SK-N-SH (cell line): ENCODE results near the gene FOXL1. TPM values are rescaled to one million over a fixed set of nuclear protein-coding genes. Genes with fewer than 3 reads are reported as not detected.

Experiments
- CTCF ChIA-PET: fragments of 300-600, 350-600 bp; formaldehyde crosslinking; extraction: SDS; loops from one replicate; lab custom pipeline; 2021; lab: Yijun Ruan, JAX
- POLR2A ChIA-PET: fragments of 350-600 bp; sonication (Branson Sonifier 250); formaldehyde crosslinking; extraction: SDS; loops from one replicate; lab custom pipeline; 2020; ENCODE audit warnings: antibody characterized with exemption, inconsistent platforms; lab: Yijun Ruan, JAX
- DNase-seq: peaks from one replicate; pipeline ENCODE4 v3.0.0; 2012
- H2AFZ ChIP-seq: fragments of 200-600 bp; sonication (generic); 2 replicates; pipeline ENCODE4 v1.8.1; 2016; ENCODE audit warnings: antibody characterized with exemption, mild to moderate bottlenecking, low read depth
- H3F3A ChIP-seq: fragments of 200-600 bp; sonication (generic); replicated peaks from 2 replicates; pipeline ENCODE3; 2016; ENCODE audit warnings: antibody characterized with exemption, mild to moderate bottlenecking; ENCODE audit not compliant: insufficient read depth
- H3K27ac ChIP-seq, 2 experiments: fragments of 200-500 bp in 1 of 2; fragments of 200-600 bp in 1 of 2; sonication (Bioruptor generic) in 1 of 2; sonication (generic), shearing (Covaris generic) in 1 of 2; 2 replicates each; pipeline versions ENCODE4 v1.5.1 to v1.6.1; 2014 to 2016; ENCODE audit warnings: low read depth in 2 of 2, inconsistent platforms in 1 of 2, low read length in 1 of 2, mild to moderate bottlenecking in 1 of 2, mixed read lengths in 1 of 2
- H3K27me3 ChIP-seq: fragments of 200-600 bp; sonication (generic), shearing (Covaris generic); 2 replicates; pipeline ENCODE4 v1.6.1; 2016; ENCODE audit warnings: mixed run types; ENCODE audit not compliant: insufficient read depth
- H3K36me3 ChIP-seq, 2 experiments: fragments of 200-500 bp in 1 of 2; fragments of 200-600 bp in 1 of 2; sonication (Bioruptor generic) in 1 of 2; sonication (generic) in 1 of 2; replicated peaks in 1 of 2; 2 replicates each; pipeline versions ENCODE3 to v1.5.1; 2014 to 2016; ENCODE audit warnings: low read length in 1 of 2, mild to moderate bottlenecking in 1 of 2; ENCODE audit not compliant: insufficient read depth in 2 of 2, control insufficient read depth in 1 of 2
- H3K4me1 ChIP-seq, 2 experiments: fragments of 200-500 bp in 1 of 2; fragments of 200-600 bp in 1 of 2; sonication (Bioruptor generic) in 1 of 2; sonication (generic), shearing (Covaris generic) in 1 of 2; 2 replicates each; pipeline versions ENCODE4 v1.5.1 to v1.6.1; 2014 to 2016; ENCODE audit warnings: low read depth in 1 of 2, low read length in 1 of 2, mixed run types in 1 of 2; ENCODE audit not compliant: insufficient read depth in 2 of 2, control insufficient read depth in 1 of 2
- H3K4me2 ChIP-seq: fragments of 200-600 bp; sonication (generic), shearing (Covaris generic); 2 replicates; pipeline ENCODE4 v1.6.1; 2017; ENCODE audit warnings: mixed run types
- H3K4me3 ChIP-seq, 2 experiments: fragments of 200-500 bp in 1 of 2; fragments of 200-600 bp in 1 of 2; sonication (Bioruptor generic) in 1 of 2; sonication (generic), shearing (Covaris generic) in 1 of 2; 2 replicates each; pipeline versions ENCODE4 v1.5.1 to v1.8.1; 2014 to 2016; ENCODE audit warnings: low read depth in 2 of 2, inconsistent platforms in 1 of 2, low read length in 1 of 2, mild to moderate bottlenecking in 1 of 2, mixed read lengths in 1 of 2, moderate library complexity in 1 of 2
- H3K79me2 ChIP-seq: fragments of 200-600 bp; sonication (generic); 2 replicates; pipeline ENCODE4 v1.8.1; 2017; ENCODE audit warnings: mild to moderate bottlenecking; ENCODE audit not compliant: insufficient read depth
- H3K9ac ChIP-seq: fragments of 200-600 bp; sonication (generic); 2 replicates; pipeline ENCODE4 v1.6.1; 2017; ENCODE audit warnings: mixed run types
- H3K9me2 ChIP-seq: fragments of 200-600 bp; sonication (generic); 2 replicates; pipeline ENCODE4 v1.6.1; 2017; ENCODE audit warnings: mixed run types
- H3K9me3 ChIP-seq: fragments of 200-600 bp; sonication (generic); 2 replicates; pipeline ENCODE4 v1.6.1; 2017; ENCODE audit warnings: mixed run types, mild to moderate bottlenecking, moderate library complexity
- H4K20me1 ChIP-seq: fragments of 200-600 bp; sonication (generic); 2 replicates; pipeline ENCODE4 v1.6.1; 2017; ENCODE audit warnings: mild to moderate bottlenecking, mixed run types; ENCODE audit not compliant: insufficient read depth
- CHD2 ChIP-seq: fragments of 150-350 bp; IDR thresholded peaks from 2 replicates; pipeline ENCODE4 v1.6.1; 2018; ENCODE audit warnings: low read length; ENCODE audit not compliant: partially characterized antibody
- FOXJ3 ChIP-seq: sonication (generic); formaldehyde crosslinking; IDR thresholded peaks from 2 replicates; pipeline ENCODE4 v1.5.1; 2020; ENCODE audit warnings: mild to moderate bottlenecking, missing genetic modification reagents
- GABPA ChIP-seq: IDR thresholded peaks from 2 replicates; pipeline ENCODE4 v1.4.0; 2012; ENCODE audit warnings: low read depth, mild to moderate bottlenecking
- IRF3 ChIP-seq: fragments of 150-350 bp; IDR thresholded peaks from 2 replicates; pipeline ENCODE4 v1.6.1; 2016; ENCODE audit warnings: mild to moderate bottlenecking, low read depth, low read length
- JUND ChIP-seq: IDR thresholded peaks from 2 replicates; pipeline ENCODE4 v1.4.0; 2012
- MEF2A ChIP-seq: IDR thresholded peaks from 2 replicates; pipeline ENCODE4 v1.4.0; 2012; ENCODE audit warnings: low read depth, borderline replicate concordance
- MXI1 ChIP-seq: IDR thresholded peaks from 2 replicates; pipeline ENCODE4 v1.6.1; 2012; ENCODE audit warnings: mild to moderate bottlenecking, low read depth, low read length, improper control_type of control experiment
- NRF1 ChIP-seq: IDR thresholded peaks from 2 replicates; pipeline ENCODE4 v1.6.1; 2012; ENCODE audit warnings: low read depth, mild to moderate bottlenecking, low read length
- POLR2AphosphoS5 ChIP-seq: IDR thresholded peaks from 2 replicates; pipeline ENCODE4 v1.6.1; 2012; ENCODE audit warnings: low read depth, low read length
- RCOR1 ChIP-seq: fragments of 150-350 bp; IDR thresholded peaks from 2 replicates; pipeline ENCODE4 v1.6.1; 2017; ENCODE audit warnings: antibody characterized with exemption, low read length
- RFX5 ChIP-seq: IDR thresholded peaks from 2 replicates; pipeline ENCODE4 v1.6.1; 2012; ENCODE audit warnings: mild to moderate bottlenecking, improper control_type of control experiment, low read length
- RXRA ChIP-seq: IDR thresholded peaks from 2 replicates; pipeline ENCODE4 v1.4.0; 2012; ENCODE audit warnings: low read depth, mild to moderate bottlenecking, borderline replicate concordance
- SIN3A ChIP-seq: IDR thresholded peaks from 2 replicates; pipeline ENCODE4 v1.6.1; 2012; ENCODE audit warnings: low read depth, mild to moderate bottlenecking, low read length, moderate library complexity, borderline replicate concordance
- SMC3 ChIP-seq: IDR thresholded peaks from 2 replicates; pipeline ENCODE4 v1.6.1; 2012; ENCODE audit warnings: low read depth, low read length, improper control_type of control experiment
- TAF1 ChIP-seq: IDR thresholded peaks from 2 replicates; pipeline ENCODE4 v1.6.1; 2012; ENCODE audit warnings: low read depth, mild to moderate bottlenecking, low read length, moderate library complexity, borderline replicate concordance
- TCF12 ChIP-seq: IDR thresholded peaks from 2 replicates; pipeline ENCODE4 v1.4.0; 2012
- TEAD4 ChIP-seq: IDR thresholded peaks from 2 replicates; pipeline ENCODE4 v1.4.0; 2012; ENCODE audit warnings: mild to moderate bottlenecking, borderline replicate concordance; ENCODE audit not compliant: insufficient read depth
- WGBS: methylation state at CpG from one replicate; pipeline ENCODE4 v1.1.6; 2017; ENCODE audit warnings: low lambda C conversion rate; 5-methylcytosine and 5-hydroxymethylcytosine counted together
- polyA plus RNA-seq, 3 experiments: library from polyadenylated mRNA; depleted of rRNA; stranded (reverse); fragments of >200 nt; gene quantifications; 2 replicates each; pipeline ENCODE4 v1.2.3, GENCODE V29; 2012
- TF ChIP-seq, protein P1 (sequence below): IDR thresholded peaks from 2 replicates; pipeline ENCODE4 v1.6.1; 2012; ENCODE audit warnings: mild to moderate bottlenecking, low read depth, low read length, moderate library complexity

Gene FOXL1
- polyA plus RNA-seq, 1 of the 3 experiments (the other 2 are of a cell fraction): 2.5 TPM

- TF ChIP-seq SIN3A (no peak), CHD2 (no peak), NRF1 (no peak), RCOR1 (no peak), TEAD4 (no peak), GABPA (no peak), SMC3 (no peak), JUND (no peak), IRF3 (no peak), RXRA (no peak)
- DNase-seq: no peak
- H3F3A ChIP-seq: peaks cover 35% of the 10 kb centered on the region
- no peaks in the 10 kb centered on the region for H3K9me3 ChIP-seq
- POLR2A ChIA-PET: no interaction called here
- CTCF ChIA-PET: interaction anchor here (1.0 to 3.1 kb wide), 3 partner anchors 10 to 488 kb away, joined by 3 to 17 read pairs (median 4); no protein-coding TSS in a partner anchor
- peaks cover 96% of the 10 kb centered on the region for H3K79me2 ChIP-seq
- H3K9ac ChIP-seq: no peak overlapping the region; the same call in 1 of the 2 replicates
- H3K4me2 ChIP-seq: peak overlapping the region; percentile 92
- H4K20me1 ChIP-seq: peaks cover 4% of the 10 kb centered on the region; the same call in 1 of the 2 replicates
- peaks cover 0 to 11% of the 10 kb centered on the region in 2 experiments for H3K36me3 ChIP-seq
- H3K4me1 ChIP-seq: peaks cover 0 to 31% of the 10 kb centered on the region in 2 experiments; a peak in 2 of 4 replicates
- H3K27me3 ChIP-seq: no peaks in the 10 kb centered on the region
- H3K27ac ChIP-seq: peak overlapping the region in 1 of 2 experiments; percentile 96; a peak in 2 of 4 replicates
- H2AFZ ChIP-seq: no peak overlapping the region
- H3K4me3 ChIP-seq: no peak overlapping the region
- 17% methylated on average over 4 of the region's 4 CpGs for whole genome bisulfite sequencing
- H3K9me2 ChIP-seq: no peaks in the 10 kb centered on the region
These were observed 3.7 kb upstream of the FOXL1 start for GRCh38 chr16:86574646-86575045.

DNA sequence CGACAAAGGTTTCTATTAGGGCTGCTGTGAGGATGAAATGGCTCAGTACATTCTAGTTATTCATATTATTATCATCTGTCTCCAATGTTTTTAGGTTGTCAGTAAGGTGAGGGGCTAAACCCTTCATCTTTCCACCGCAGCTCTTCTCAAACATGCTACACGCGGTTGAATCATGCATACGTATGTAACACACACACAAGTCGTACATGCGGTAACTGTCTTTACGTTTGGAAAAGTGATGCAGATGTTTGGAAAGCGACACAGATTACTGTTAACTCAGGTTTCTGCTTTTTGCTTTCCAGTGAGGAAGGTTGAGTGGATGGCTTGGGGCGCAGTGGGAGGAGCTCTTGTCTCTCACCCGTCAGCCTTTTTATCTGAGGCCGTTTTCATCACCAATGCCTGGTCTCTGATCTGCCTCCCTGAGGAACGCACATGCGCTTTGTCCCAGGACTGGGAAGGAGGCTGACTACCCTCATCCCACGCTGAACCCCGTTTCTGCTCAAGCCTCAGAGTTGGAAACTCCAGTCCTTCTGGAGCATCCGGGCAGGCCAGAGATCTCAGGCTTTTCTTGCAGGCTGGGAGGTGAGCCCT is 3.2 kb upstream of the FOXL1 start:
- Histone ChIP-seq H3K9ac (peak overlapping the region; percentile 83), H3K4me2 (peak overlapping the region; percentile 92), H3K9me2 (no peaks in the 10 kb centered on the region), H3K4me3 (peak overlapping the region; percentile 49 to 73; a peak in 3 of 4 replicates), H3K27me3 (no peaks in the 10 kb centered on the region), H3K9me3 (no peaks in the 10 kb centered on the region), H3K4me1 (peaks cover 0 to 36% of the 10 kb centered on the region in 2 experiments; a peak in 2 of 4 replicates), H2AFZ (no peak overlapping the region), H3K79me2 (peaks cover 96% of the 10 kb centered on the region), H3F3A (peaks cover 40% of the 10 kb centered on the region), H4K20me1 (no peaks in the 10 kb centered on the region), H3K27ac (peak overlapping the region in 1 of 2 experiments; percentile 96; a peak in 2 of 4 replicates), H3K36me3 (peaks cover 0 to 5% of the 10 kb centered on the region in 2 experiments)
- DNase-seq: no peak
- 41% methylated on average over 16 of the region's 17 CpGs for WGBS
- POLR2A ChIA-PET: interaction anchor here (0.6 kb wide), 1 partner anchor 231 kb away, joined by 4 read pairs; no protein-coding TSS in a partner anchor
- CTCF ChIA-PET: interaction anchor here (1.1 to 3.1 kb wide), 5 partner anchors 11 to 703 kb away, joined by 3 to 17 read pairs (median 5); no protein-coding TSS in a partner anchor
- no peak for TF ChIP-seq TEAD4
- TF ChIP-seq FOXJ3 (CRISPR knock-in tag): no peak
- TF ChIP-seq POLR2AphosphoS5: no peak
- no peak for TF ChIP-seq TAF1
- no peak for TF ChIP-seq RFX5
- TF ChIP-seq, protein P1, sequence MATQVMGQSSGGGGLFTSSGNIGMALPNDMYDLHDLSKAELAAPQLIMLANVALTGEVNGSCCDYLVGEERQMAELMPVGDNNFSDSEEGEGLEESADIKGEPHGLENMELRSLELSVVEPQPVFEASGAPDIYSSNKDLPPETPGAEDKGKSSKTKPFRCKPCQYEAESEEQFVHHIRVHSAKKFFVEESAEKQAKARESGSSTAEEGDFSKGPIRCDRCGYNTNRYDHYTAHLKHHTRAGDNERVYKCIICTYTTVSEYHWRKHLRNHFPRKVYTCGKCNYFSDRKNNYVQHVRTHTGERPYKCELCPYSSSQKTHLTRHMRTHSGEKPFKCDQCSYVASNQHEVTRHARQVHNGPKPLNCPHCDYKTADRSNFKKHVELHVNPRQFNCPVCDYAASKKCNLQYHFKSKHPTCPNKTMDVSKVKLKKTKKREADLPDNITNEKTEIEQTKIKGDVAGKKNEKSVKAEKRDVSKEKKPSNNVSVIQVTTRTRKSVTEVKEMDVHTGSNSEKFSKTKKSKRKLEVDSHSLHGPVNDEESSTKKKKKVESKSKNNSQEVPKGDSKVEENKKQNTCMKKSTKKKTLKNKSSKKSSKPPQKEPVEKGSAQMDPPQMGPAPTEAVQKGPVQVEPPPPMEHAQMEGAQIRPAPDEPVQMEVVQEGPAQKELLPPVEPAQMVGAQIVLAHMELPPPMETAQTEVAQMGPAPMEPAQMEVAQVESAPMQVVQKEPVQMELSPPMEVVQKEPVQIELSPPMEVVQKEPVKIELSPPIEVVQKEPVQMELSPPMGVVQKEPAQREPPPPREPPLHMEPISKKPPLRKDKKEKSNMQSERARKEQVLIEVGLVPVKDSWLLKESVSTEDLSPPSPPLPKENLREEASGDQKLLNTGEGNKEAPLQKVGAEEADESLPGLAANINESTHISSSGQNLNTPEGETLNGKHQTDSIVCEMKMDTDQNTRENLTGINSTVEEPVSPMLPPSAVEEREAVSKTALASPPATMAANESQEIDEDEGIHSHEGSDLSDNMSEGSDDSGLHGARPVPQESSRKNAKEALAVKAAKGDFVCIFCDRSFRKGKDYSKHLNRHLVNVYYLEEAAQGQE: no peak
- no peak for TF ChIP-seq CHD2
- no peak for TF ChIP-seq JUND
- no peak for TF ChIP-seq TCF12
- TF ChIP-seq MEF2A: no peak
- no peak for TF ChIP-seq MXI1
